Dedifferentiated amniotic fluid mesenchymal stem cell (primary cell): ENCODE data around the gene GUCY1B1.
"Not testable (repeated sequence)": the region's sequence is repeated elsewhere in the genome, so short reads cannot be mapped to it uniquely, and the experiment has no call there.

ENCODE experiments used
- DNase-seq: peaks from one replicate; pipeline ENCODE4 v3.0.0-alpha.2; 2016; ENCODE audit errors: extremely low spot score

The GUCY1B1 gene

GRCh38 chr4:155761916-155762315 is 3.1 kb downstream of the GUCY1B1 start:
- no peak for DNase-seq

DNA sequence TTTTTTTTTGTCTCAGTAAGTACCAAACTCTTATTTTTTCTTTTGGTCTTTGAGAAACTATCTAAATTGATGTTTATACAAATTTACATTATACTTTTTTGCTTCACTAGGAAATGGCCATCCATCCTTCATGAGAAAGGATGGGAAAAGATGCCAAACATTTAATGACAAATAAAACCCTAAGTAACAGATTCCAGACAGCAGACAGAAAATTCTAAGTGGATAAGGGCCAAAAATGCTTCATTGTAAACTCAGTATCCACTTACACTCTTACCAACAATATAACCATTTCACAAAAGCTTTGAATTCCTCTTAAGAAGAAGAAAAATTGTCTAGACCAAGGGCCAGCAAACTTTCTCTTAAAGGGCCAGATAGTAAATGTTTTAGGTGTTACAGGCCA is 3.5 kb downstream of the GUCY1B1 start:
- peak; percentile 59 for DNase-seq

GRCh38 chr4:155763551-155763950 is 4.7 kb downstream of the GUCY1B1 start:
- no peak for DNase-seq

- DNase-seq, result no peak
Observed at GRCh38 chr4:155765149-155765548, 6.3 kb downstream of the GUCY1B1 start.

DNA sequence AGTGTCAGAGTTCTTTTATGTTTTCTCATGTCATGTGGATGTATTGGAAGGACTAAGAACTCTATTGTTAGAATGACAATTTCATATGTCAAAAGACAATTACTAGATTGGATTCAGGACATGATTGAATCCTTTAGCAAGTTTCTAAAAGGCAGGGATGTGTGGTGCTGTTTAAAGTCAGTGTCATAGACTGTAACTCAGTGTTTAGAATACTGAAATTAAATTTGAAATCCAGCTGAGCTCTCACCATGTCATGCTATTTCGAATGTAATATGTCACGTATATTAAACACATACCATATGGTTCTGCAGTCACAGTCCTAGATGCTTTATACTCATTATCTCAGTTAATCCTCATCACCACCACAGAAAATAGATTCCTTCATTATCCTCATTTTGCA is 7.8 kb downstream of the GUCY1B1 start:
- no peak for DNase-seq

GRCh38 chr4:155768370-155768769 is 9.5 kb downstream of the GUCY1B1 start:
- no peak for DNase-seq

- DNase-seq, result no peak
Observed at GRCh38 chr4:155769090-155769489, 10.3 kb downstream of the GUCY1B1 start.

GRCh38 chr4:155772459-155773195 is 13.8 kb downstream of the GUCY1B1 start:
- DNase-seq, result no peak

DNA sequence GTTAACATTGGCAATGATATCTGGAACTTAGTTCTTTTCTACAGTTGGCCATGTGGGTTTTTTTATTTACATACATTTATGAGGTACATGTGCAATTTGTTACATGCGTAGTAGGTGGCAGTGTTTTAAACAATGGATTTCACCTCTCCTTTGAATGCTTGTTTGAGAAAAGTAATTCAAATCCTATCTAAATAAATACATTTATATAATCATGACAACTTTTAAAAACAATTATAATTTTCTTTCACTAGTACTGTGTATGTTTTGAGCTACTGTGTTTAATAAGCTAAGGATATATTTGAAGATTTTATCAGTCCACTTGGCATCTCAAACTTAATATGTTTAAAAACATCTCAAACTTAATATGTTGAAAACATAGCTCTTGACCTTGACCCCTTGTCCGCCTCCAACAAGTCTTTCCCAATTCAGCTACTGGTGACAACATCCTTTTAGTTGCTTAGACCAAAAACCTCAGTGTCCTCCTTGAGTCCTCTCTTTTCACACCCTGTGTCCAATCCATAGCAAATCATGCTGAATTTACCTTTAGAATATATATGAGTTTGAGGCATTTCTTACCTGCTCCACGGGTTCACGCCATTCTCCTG is 14.5 kb downstream of the GUCY1B1 start:
- no peak for DNase-seq

GRCh38 chr4:155774033-155774432 is 15.2 kb downstream of the GUCY1B1 start:
- no peak for DNase-seq

DNA sequence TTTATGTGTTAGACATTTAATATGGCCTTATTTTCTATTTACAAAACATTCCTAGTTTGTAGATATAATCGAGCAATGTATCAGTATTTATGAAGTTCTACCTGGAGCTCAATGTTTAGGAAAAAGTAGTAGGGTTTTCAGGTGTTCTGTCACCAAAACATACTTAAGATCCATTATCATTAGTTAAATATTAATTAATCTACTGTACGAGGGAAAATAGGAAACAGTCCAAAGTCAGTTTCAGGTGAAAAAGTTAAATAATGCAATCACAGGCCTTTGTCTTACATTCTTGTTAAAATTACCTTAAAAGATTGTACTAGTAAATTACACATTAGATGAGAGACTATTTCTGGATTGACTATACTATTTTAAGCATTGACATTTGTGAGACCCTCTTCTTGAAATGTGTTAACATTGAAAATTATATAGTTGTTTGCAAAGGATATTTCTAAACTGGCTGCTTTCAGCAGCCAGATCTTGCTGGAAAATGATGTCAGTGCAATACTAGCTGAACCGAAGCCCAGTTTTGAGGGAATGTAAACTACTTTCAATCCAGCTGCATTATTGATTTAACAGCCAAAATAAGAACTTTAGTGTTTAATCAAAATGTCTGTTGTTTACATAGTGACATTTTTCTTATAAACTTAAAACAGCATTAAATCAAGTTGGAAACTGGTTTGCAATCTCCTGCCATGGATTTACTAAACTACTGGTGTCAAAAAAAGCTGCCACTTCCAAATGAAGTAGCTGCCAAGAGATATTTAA is 19.3 kb downstream of the GUCY1B1 start:
- DNase-seq, result peak; percentile 79

DNA sequence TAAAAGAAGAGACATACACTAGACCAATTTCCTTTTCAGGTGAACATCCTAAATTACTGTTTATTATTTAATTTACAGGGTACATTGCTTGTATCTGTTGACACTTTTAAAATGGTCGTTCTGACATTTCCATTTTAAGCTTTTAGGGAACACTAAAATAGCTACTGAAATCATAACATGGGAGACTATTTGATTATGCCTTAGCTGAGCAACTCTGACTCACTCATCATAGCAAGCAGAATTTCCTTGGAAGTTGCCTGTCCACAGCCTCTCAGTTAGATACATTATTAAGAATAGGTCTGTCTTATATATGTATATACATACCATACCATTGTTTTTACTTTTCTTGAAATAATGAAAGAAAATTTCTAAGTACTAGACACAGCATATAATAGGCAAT is 22.0 kb downstream of the GUCY1B1 start:
- no peak for DNase-seq

DNA sequence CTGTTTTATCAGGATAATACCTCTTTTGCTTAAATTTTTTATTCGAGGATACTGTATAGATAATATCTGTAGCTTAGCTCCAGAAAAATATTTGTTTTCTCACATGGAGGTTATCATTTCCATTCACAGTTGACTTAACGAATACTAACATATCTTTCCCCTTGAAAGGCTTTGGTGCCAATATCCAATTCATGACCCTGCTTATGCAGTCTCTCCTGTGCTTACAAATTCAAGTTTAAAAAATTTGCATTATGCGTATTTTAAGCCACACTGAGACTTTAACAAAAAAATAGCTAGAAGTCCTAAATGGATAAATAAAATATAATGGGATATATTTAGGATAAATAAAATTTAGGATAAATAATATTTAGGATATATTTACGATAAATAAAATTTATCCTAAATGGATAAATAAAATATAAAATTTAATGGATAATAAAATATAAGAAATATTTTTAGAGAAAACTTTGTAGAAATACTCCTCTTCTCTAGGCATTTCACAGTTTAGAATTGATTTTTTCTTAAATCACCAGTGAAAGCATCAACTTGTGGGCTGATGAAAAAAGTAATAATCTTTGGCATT is 22.5 kb downstream of the GUCY1B1 start:
- DNase-seq, result no peak

GRCh38 chr4:155784637-155785036 is 25.8 kb downstream of the GUCY1B1 start:
- DNase-seq, result no peak

DNA sequence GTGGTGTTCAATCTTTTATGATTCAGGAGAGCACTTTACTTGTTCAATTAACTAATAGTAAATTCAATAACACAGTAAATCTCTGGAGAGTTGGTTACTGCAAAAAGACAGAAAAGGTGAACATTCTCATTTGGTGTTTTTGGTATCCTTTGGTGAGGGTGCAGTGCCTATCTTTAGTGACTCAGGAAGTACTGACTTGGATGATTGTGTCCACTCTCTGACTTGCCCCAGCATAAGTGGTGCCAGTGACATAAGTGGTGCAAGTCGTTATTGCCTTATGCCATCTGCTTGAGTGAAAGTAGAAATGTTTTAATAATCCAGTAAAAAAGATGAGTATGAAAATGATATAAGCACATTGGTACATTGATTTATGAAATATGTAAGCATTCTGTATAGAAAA is 27.0 kb downstream of the GUCY1B1 start:
- DNase-seq, result no peak

DNA sequence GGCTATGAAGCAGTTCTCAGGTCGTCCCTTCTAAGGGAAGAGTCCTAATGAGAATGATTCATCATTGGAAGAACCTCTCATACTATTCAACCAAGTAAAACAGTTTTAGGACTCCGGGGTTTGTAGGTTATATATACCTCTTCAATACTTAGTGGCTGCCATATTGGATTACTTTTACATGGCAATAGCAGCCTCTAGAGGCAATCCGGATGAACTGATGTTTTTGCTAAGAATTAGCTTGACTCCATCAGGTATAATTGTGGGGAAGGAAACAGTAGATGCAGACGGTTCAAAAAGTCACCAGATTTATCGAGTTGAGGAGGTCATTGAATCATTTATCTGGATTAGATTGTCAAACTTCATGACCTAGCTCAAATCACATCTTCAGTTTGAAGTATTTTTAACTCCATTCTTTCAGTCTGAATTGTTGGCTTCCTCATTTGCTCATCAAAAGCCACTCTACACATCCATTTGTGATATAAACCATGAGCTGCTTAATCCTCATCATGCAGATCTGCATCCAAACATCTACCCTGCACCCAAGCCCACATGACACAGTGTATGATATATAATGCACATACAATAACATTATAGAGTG is 28.4 kb downstream of the GUCY1B1 start:
- peak; percentile 59 for DNase-seq

- DNase-seq, result no peak
Observed at GRCh38 chr4:155789391-155789790, 30.6 kb downstream of the GUCY1B1 start.

DNA sequence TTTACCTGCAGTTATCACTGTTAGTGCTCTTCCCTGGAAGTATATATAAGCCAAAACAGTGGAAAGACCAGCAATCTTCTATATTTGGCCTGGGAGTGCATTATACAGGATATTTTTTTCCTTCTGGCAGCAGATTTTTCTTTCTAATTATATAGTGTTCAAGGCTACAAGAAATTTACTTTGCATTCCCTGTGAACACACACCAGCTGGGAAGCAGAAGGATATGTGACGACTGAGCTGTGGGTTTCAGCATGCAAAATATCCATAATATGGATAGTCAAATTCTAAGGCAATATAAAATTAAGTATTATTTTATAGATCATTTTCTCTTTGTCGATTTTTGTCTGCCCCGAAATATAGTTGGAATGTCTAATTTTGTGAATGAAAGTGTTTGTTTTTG is 31.2 kb downstream of the GUCY1B1 start:
- DNase-seq, result no peak

GRCh38 chr4:155794589-155795236 is 35.9 kb downstream of the GUCY1B1 start:
- DNase-seq, result no peak

- DNase-seq, result no peak
Observed at GRCh38 chr4:155795991-155796390, 37.2 kb downstream of the GUCY1B1 start.

DNA sequence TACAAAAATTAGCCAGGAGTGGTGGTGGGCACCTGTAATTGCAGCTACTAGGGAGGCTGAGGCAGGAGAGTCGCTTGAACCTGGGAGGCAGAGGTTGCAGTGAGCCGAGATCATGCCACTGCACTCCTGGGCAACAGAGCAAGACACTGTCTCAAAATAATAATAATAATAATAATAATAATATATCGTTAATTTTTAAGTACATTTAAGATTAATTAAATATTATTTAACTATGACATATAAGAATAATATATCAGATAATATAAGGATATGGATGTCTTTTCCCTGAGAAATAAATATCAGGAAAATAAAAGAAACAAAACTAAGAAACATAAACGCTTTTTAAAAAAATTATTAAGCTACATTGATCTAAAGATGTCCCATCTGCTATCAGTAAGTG is 38.8 kb downstream of the GUCY1B1 start:
- DNase-seq, result not testable (repeated sequence)
